HepG2 (cell line): Measurements from ENCODE around the gene EID3. TPM values are rescaled to one million over a fixed set of nuclear protein-coding genes. Genes with fewer than 3 reads are reported as not detected.
A peak's percentile ranks its signal among the peaks of the same experiment; 100 is the strongest.

Experiments
- DMAP1 ChIP-seq: IDR thresholded peaks from 2 replicates; pipeline ENCODE4 v1.6.1; 2016
- KMT2A ChIP-seq: sonication (generic); formaldehyde crosslinking; IDR thresholded peaks from 2 replicates; pipeline ENCODE4 v1.4.0; 2020; ENCODE audit warnings: missing genetic modification reagents
- LRRFIP1 ChIP-seq: sonication (generic); formaldehyde crosslinking; conservative IDR thresholded peaks from 2 replicates; pipeline ENCODE4 v1.4.0; 2020; ENCODE audit warnings: missing genetic modification reagents
- NCOA2 ChIP-seq: sonication (generic); formaldehyde crosslinking; IDR thresholded peaks from 2 replicates; pipeline ENCODE4 v1.8.0; 2022; ENCODE audit warnings: inconsistent platforms
- ZFP41 ChIP-seq: sonication (generic); formaldehyde crosslinking; IDR thresholded peaks from 2 replicates; pipeline ENCODE4 v1.4.0; 2020; ENCODE audit warnings: mild to moderate bottlenecking, missing genetic modification reagents, borderline replicate concordance
- ZNF101 ChIP-seq: sonication (generic); formaldehyde crosslinking; IDR thresholded peaks from 2 replicates; pipeline ENCODE4 v1.4.0; 2020; ENCODE audit warnings: mild to moderate bottlenecking, low read depth, missing genetic modification reagents, borderline replicate concordance
- ZNF430 ChIP-seq: sonication (generic); formaldehyde crosslinking; IDR thresholded peaks from 2 replicates; pipeline ENCODE4 v1.9.0; 2021; ENCODE audit warnings: mild to moderate bottlenecking, missing genetic modification reagents
- ZNF44 ChIP-seq: sonication (generic); formaldehyde crosslinking; IDR thresholded peaks from 2 replicates; pipeline ENCODE4 v1.5.1; 2020; ENCODE audit warnings: mild to moderate bottlenecking, missing genetic modification reagents
- ZNF446 ChIP-seq: sonication (generic); formaldehyde crosslinking; IDR thresholded peaks from 2 replicates; pipeline ENCODE4 v1.5.0; 2020; ENCODE audit warnings: mild to moderate bottlenecking, missing genetic modification reagents
- ZNF562 ChIP-seq: sonication (generic); formaldehyde crosslinking; IDR thresholded peaks from 2 replicates; pipeline ENCODE4 v1.8.0; 2022; ENCODE audit warnings: missing genetic modification reagents, borderline replicate concordance
- polyA plus RNA-seq, 8 experiments: library from polyadenylated mRNA; depleted of rRNA in 3 of 8; stranded (reverse) in 7 of 8; unstranded in 1 of 8; fragments of >200 nt; fragmentation: Illumina TruSeq in 4 of 8; extraction: Trizol in 4 of 8; gene quantifications; 2 replicates each; pipeline versions ENCODE4 v1.2.1 to v1.2.3, GENCODE V29; 2011 to 2016; ENCODE audit warnings: low read depth in 4 of 8, missing spikeins in 1 of 8, mixed read lengths in 1 of 8; ENCODE audit not compliant: insufficient read depth in 1 of 8
- total RNA-seq, 5 experiments: library from RNA; depleted of rRNA; stranded (reverse); fragments of >200 nt; fragmentation: Illumina TruSeq; extraction: Trizol; gene quantifications; 2 replicates each; pipeline ENCODE4 v1.2.3, GENCODE V29; 2016; ENCODE audit warnings: low read depth in 1 of 5
- TF ChIP-seq, protein P1 (sequence below): sonication (generic); formaldehyde crosslinking; IDR thresholded peaks from 2 replicates; pipeline ENCODE4 v1.5.1; 2020; ENCODE audit warnings: mild to moderate bottlenecking, missing genetic modification reagents, moderate library complexity
- TF ChIP-seq, protein P2 (sequence below): sonication (generic); formaldehyde crosslinking; IDR thresholded peaks from 2 replicates; pipeline ENCODE4 v1.4.0; 2020; ENCODE audit warnings: mild to moderate bottlenecking, missing genetic modification reagents
- TF ChIP-seq, protein P3 (sequence below): sonication (generic); formaldehyde crosslinking; IDR thresholded peaks from one replicate; pipeline ENCODE4 v1.5.1; 2020; ENCODE audit warnings: mild to moderate bottlenecking, missing genetic modification reagents; ENCODE audit errors: not compliant biosample characterization

EID3 gene
- total and polyA plus RNA-seq, 2 of the 13 experiments (the other 11 are each of a cell fraction or from before 2014, with no cell fraction given): 0.38 to 4.5 TPM

- TF ChIP-seq, protein P1, sequence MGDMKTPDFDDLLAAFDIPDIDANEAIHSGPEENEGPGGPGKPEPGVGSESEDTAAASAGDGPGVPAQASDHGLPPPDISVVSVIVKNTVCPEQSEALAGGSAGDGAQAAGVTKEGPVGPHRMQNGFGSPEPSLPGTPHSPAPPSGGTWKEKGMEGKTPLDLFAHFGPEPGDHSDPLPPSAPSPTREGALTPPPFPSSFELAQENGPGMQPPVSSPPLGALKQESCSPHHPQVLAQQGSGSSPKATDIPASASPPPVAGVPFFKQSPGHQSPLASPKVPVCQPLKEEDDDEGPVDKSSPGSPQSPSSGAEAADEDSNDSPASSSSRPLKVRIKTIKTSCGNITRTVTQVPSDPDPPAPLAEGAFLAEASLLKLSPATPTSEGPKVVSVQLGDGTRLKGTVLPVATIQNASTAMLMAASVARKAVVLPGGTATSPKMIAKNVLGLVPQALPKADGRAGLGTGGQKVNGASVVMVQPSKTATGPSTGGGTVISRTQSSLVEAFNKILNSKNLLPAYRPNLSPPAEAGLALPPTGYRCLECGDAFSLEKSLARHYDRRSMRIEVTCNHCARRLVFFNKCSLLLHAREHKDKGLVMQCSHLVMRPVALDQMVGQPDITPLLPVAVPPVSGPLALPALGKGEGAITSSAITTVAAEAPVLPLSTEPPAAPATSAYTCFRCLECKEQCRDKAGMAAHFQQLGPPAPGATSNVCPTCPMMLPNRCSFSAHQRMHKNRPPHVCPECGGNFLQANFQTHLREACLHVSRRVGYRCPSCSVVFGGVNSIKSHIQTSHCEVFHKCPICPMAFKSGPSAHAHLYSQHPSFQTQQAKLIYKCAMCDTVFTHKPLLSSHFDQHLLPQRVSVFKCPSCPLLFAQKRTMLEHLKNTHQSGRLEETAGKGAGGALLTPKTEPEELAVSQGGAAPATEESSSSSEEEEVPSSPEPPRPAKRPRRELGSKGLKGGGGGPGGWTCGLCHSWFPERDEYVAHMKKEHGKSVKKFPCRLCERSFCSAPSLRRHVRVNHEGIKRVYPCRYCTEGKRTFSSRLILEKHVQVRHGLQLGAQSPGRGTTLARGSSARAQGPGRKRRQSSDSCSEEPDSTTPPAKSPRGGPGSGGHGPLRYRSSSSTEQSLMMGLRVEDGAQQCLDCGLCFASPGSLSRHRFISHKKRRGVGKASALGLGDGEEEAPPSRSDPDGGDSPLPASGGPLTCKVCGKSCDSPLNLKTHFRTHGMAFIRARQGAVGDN (CRISPR knock-in tag): peak; percentile 90
- TF ChIP-seq DMAP1 (CRISPR knock-in tag) (peak; percentile 84), ZNF44 (0 out of 2 replicates have a peak, but pooled peaks have one; percentile 59), LRRFIP1 (CRISPR knock-in tag) (no peak), ZFP41 (no peak), ZNF562 (no peak), KMT2A (CRISPR knock-in tag) (peak; percentile 87), NCOA2 (CRISPR knock-in tag) (peak; percentile 58), ZNF446 (CRISPR knock-in tag) (0 out of 2 replicates have a peak, but pooled peaks have one; percentile 61), ZNF101 (CRISPR knock-in tag) (no peak), ZNF430 (CRISPR knock-in tag) (no peak)
- TF ChIP-seq, protein P2, sequence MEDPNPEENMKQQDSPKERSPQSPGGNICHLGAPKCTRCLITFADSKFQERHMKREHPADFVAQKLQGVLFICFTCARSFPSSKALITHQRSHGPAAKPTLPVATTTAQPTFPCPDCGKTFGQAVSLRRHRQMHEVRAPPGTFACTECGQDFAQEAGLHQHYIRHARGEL (CRISPR knock-in tag): no peak
- TF ChIP-seq, protein P3, sequence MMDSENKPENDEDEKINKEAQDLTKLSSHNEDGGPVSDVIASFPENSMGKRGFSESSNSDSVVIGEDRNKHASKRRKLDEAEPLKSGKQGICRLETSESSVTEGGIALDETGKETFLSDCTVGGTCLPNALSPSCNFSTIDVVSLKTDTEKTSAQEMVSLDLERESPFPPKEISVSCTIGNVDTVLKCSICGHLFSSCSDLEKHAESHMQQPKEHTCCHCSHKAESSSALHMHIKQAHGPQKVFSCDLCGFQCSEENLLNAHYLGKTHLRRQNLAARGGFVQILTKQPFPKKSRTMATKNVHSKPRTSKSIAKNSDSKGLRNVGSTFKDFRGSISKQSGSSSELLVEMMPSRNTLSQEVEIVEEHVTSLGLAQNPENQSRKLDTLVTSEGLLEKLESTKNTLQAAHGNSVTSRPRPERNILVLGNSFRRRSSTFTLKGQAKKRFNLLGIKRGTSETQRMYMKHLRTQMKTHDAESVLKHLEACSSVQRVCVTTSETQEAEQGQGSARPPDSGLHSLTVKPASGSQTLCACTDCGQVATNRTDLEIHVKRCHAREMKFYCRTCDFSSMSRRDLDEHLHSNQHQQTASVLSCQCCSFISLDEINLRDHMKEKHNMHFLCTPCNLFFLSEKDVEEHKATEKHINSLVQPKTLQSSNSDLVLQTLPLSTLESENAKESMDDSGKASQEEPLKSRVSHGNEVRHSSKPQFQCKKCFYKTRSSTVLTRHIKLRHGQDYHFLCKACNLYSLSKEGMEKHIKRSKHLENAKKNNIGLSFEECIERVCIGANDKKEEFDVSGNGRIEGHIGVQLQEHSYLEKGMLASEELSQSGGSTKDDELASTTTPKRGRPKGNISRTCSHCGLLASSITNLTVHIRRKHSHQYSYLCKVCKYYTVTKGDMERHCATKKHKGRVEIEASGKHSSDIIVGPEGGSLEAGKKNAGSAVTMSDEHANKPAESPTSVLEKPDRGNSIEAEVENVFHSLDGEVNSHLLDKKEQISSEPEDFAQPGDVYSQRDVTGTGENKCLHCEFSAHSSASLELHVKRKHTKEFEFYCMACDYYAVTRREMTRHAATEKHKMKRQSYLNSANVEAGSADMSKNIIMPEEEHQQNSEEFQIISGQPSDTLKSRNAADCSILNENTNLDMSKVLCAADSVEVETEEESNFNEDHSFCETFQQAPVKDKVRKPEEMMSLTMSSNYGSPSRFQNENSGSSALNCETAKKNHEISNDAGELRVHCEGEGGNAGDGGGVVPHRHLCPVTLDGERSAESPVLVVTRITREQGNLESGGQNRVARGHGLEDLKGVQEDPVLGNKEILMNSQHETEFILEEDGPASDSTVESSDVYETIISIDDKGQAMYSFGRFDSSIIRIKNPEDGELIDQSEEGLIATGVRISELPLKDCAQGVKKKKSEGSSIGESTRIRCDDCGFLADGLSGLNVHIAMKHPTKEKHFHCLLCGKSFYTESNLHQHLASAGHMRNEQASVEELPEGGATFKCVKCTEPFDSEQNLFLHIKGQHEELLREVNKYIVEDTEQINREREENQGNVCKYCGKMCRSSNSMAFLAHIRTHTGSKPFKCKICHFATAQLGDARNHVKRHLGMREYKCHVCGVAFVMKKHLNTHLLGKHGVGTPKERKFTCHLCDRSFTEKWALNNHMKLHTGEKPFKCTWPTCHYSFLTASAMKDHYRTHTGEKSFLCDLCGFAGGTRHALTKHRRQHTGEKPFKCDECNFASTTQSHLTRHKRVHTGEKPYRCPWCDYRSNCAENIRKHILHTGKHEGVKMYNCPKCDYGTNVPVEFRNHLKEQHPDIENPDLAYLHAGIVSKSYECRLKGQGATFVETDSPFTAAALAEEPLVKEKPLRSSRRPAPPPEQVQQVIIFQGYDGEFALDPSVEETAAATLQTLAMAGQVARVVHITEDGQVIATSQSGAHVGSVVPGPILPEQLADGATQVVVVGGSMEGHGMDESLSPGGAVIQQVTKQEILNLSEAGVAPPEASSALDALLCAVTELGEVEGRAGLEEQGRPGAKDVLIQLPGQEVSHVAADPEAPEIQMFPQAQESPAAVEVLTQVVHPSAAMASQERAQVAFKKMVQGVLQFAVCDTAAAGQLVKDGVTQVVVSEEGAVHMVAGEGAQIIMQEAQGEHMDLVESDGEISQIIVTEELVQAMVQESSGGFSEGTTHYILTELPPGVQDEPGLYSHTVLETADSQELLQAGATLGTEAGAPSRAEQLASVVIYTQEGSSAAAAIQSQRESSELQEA (CRISPR knock-in tag): no peak
These were observed 16.7 kb upstream of the EID3 start (continued) for GRCh38 chr12:104286516-104287482.
